H9 (cell line): ENCODE results near the gene SPRN. TPM values are rescaled to one million over a fixed set of nuclear protein-coding genes. Genes with fewer than 3 reads are reported as not detected.

Source experiments
- DNase-seq: peaks from one replicate; pipeline ENCODE4 v3.0.0-alpha.2; 2017
- H2AFZ ChIP-seq: one replicate; pipeline ENCODE4 v1.6.1; 2013; ENCODE audit warnings: mild to moderate bottlenecking, low read length, control low read depth, moderate library complexity
- H2AK5ac ChIP-seq: 2 replicates; pipeline ENCODE4 v1.6.1; 2013; ENCODE audit warnings: low read length, control low read depth, mixed read lengths; ENCODE audit not compliant: insufficient read length
- H2BK120ac ChIP-seq: one replicate; pipeline ENCODE4 v1.6.1; 2013; ENCODE audit warnings: low read depth, mild to moderate bottlenecking, low read length, control low read depth, inconsistent platforms; ENCODE audit not compliant: poor library complexity, severe bottlenecking
- H2BK12ac ChIP-seq: 2 replicates; pipeline ENCODE4 v1.6.1; 2013; ENCODE audit warnings: low read length, control low read depth, mixed read lengths, low read depth; ENCODE audit not compliant: insufficient read length
- H2BK15ac ChIP-seq: 2 replicates; pipeline ENCODE4 v1.6.1; 2013; ENCODE audit warnings: low read depth, low read length, control low read depth
- H2BK20ac ChIP-seq: one replicate; pipeline ENCODE4 v1.6.1; 2013; ENCODE audit warnings: low read depth, mild to moderate bottlenecking, low read length, control low read depth, inconsistent platforms; ENCODE audit not compliant: poor library complexity, severe bottlenecking
- H2BK5ac ChIP-seq: 2 replicates; pipeline ENCODE4 v1.6.1; 2013; ENCODE audit warnings: low read length, control low read depth, mixed read lengths; ENCODE audit not compliant: insufficient read length
- H3K14ac ChIP-seq: 2 replicates; pipeline ENCODE4 v1.6.1; 2013; ENCODE audit warnings: low read length, control low read depth; ENCODE audit not compliant: insufficient read depth
- H3K18ac ChIP-seq: 2 replicates; pipeline ENCODE4 v1.6.1; 2013; ENCODE audit warnings: low read depth, mild to moderate bottlenecking, mixed read lengths, low read length, control low read depth; ENCODE audit not compliant: insufficient read length
- H3K23ac ChIP-seq: 2 replicates; pipeline ENCODE4 v1.6.1; 2013; ENCODE audit warnings: low read length, control low read depth, mixed read lengths, low read depth; ENCODE audit not compliant: insufficient read length
- H3K23me2 ChIP-seq: 2 replicates; pipeline ENCODE4 v1.6.1; 2013; ENCODE audit warnings: low read depth, mild to moderate bottlenecking, mixed read lengths, low read length, control low read depth; ENCODE audit not compliant: insufficient read length, poor library complexity, severe bottlenecking
- H3K27ac ChIP-seq: 2 replicates; pipeline ENCODE4 v1.5.1; 2013; ENCODE audit warnings: low read length, control low read depth, mixed read lengths, low read depth; ENCODE audit not compliant: insufficient read length
- H3K27me3 ChIP-seq: 2 replicates; pipeline ENCODE4 v1.6.1; 2013; ENCODE audit warnings: low read length, control low read depth, inconsistent platforms; ENCODE audit not compliant: insufficient read depth
- H3K4ac ChIP-seq: 2 replicates; pipeline ENCODE4 v1.6.1; 2013; ENCODE audit warnings: low read depth, mild to moderate bottlenecking, control low read depth, inconsistent platforms, low read length, moderate library complexity
- H3K4me1 ChIP-seq: 2 replicates; pipeline ENCODE4 v1.6.1; 2013; ENCODE audit warnings: low read length, control low read depth, inconsistent platforms; ENCODE audit not compliant: insufficient read depth
- H3K4me2 ChIP-seq: 2 replicates; pipeline ENCODE4 v1.6.1; 2013; ENCODE audit warnings: low read length, control low read depth, mixed read lengths; ENCODE audit not compliant: insufficient read length, insufficient read depth
- H3K56ac ChIP-seq: 2 replicates; pipeline ENCODE4 v1.6.1; 2013; ENCODE audit warnings: low read depth, mild to moderate bottlenecking, mixed read lengths, low read length, control low read depth; ENCODE audit not compliant: insufficient read length
- H3K79me1 ChIP-seq: 2 replicates; pipeline ENCODE4 v1.6.1; 2013; ENCODE audit warnings: low read depth, mild to moderate bottlenecking, moderate library complexity, low read length, control low read depth, inconsistent platforms; ENCODE audit not compliant: insufficient read depth, poor library complexity, severe bottlenecking
- H3K79me2 ChIP-seq: 2 replicates; pipeline ENCODE4 v1.6.1; 2013; ENCODE audit warnings: low read length, control low read depth, inconsistent platforms; ENCODE audit not compliant: insufficient read depth
- H3K9ac ChIP-seq: 2 replicates; pipeline ENCODE4 v1.6.1; 2013; ENCODE audit warnings: low read length, control low read depth, mixed read lengths; ENCODE audit not compliant: insufficient read length; ENCODE audit errors: extremely low read depth
- H3K9me3 ChIP-seq: one replicate; pipeline ENCODE4 v1.6.1; 2013; ENCODE audit warnings: low read depth, low read length, inconsistent platforms; ENCODE audit not compliant: control insufficient read depth
- H3T11ph ChIP-seq: one replicate; pipeline ENCODE4 v1.6.1; 2013; ENCODE audit warnings: mild to moderate bottlenecking, low read length, control low read depth, inconsistent platforms
- H4K20me1 ChIP-seq: one replicate; pipeline ENCODE4 v1.6.1; 2013; ENCODE audit not compliant: control insufficient read depth, insufficient read length, insufficient read depth
- H4K5ac ChIP-seq: 2 replicates; pipeline ENCODE4 v1.6.1; 2013; ENCODE audit warnings: low read depth, mild to moderate bottlenecking, mixed read lengths, low read length, control low read depth; ENCODE audit not compliant: insufficient read length
- H4K8ac ChIP-seq: replicated peaks from 2 replicates; pipeline ENCODE4 v1.6.1; 2013; ENCODE audit warnings: low read length, control low read depth, mixed read lengths, low read depth; ENCODE audit not compliant: insufficient read length
- H4K91ac ChIP-seq: 2 replicates; pipeline ENCODE4 v1.6.1; 2013; ENCODE audit warnings: low read depth, mild to moderate bottlenecking, moderate library complexity, mixed read lengths, low read length, control low read depth; ENCODE audit not compliant: insufficient read length
- H3K27ac Mint-ChIP-seq, 3 experiments: 2 replicates in 2 of 3; 3 replicates in 1 of 3; pipeline ENCODE4 v1.8.0; 2020 to 2021; ENCODE audit warnings: mixed read lengths in 3 of 3, mild to moderate bottlenecking in 1 of 3, moderate library complexity in 1 of 3
- H3K27me3 Mint-ChIP-seq: 2 replicates; pipeline ENCODE4 v1.8.0; 2021; ENCODE audit warnings: low read depth, mild to moderate bottlenecking, moderate library complexity, mixed read lengths
- H3K36me3 Mint-ChIP-seq, 3 experiments: 2 replicates in 2 of 3; 3 replicates in 1 of 3; pipeline ENCODE4 v1.8.0; 2020 to 2021; ENCODE audit warnings: low read depth in 3 of 3, mixed read lengths in 3 of 3; ENCODE audit not compliant: insufficient read depth in 1 of 3
- H3K4me1 Mint-ChIP-seq, 2 experiments: 2 replicates each; pipeline ENCODE4 v1.8.0; 2020; ENCODE audit warnings: mixed read lengths in 2 of 2
- H3K4me3 Mint-ChIP-seq, 2 experiments: 2 replicates in 1 of 2; 3 replicates in 1 of 2; pipeline ENCODE4 v1.8.0; 2020 to 2021; ENCODE audit warnings: mild to moderate bottlenecking in 2 of 2, mixed read lengths in 2 of 2, moderate library complexity in 1 of 2
- H3K9me3 Mint-ChIP-seq, 2 experiments: 2 replicates in 1 of 2; 3 replicates in 1 of 2; pipeline ENCODE4 v1.8.0; 2020; ENCODE audit warnings: mild to moderate bottlenecking in 2 of 2, mixed read lengths in 2 of 2, moderate library complexity in 1 of 2
- WGBS: extraction: QIAGEN DNeasy Blood & Tissue Kit; methylation state at CpG from one replicate; pipeline ENCODE4 v1.1.7; 2013; ENCODE audit warnings: missing lambda C conversion rate, low lambda C conversion rate, mixed read lengths; ENCODE audit not compliant: insufficient read length; ENCODE audit errors: extremely low coverage; 5-methylcytosine and 5-hydroxymethylcytosine counted together
- total RNA-seq: library from RNA; stranded (reverse); gene quantifications from 2 replicates; pipeline ENCODE4 v1.2.1, GENCODE V29; 2021
- TF ChIP-seq, protein P1 (sequence below): fragments of 200-600 bp; sonication (generic); conservative IDR thresholded peaks from 3 replicates; pipeline ENCODE4 v1.8.0; 2021; ENCODE audit warnings: antibody characterized with exemption, mild to moderate bottlenecking

SPRN gene
- total RNA-seq, 1 experiment from 2014 or later, result 0.42 TPM

DNA sequence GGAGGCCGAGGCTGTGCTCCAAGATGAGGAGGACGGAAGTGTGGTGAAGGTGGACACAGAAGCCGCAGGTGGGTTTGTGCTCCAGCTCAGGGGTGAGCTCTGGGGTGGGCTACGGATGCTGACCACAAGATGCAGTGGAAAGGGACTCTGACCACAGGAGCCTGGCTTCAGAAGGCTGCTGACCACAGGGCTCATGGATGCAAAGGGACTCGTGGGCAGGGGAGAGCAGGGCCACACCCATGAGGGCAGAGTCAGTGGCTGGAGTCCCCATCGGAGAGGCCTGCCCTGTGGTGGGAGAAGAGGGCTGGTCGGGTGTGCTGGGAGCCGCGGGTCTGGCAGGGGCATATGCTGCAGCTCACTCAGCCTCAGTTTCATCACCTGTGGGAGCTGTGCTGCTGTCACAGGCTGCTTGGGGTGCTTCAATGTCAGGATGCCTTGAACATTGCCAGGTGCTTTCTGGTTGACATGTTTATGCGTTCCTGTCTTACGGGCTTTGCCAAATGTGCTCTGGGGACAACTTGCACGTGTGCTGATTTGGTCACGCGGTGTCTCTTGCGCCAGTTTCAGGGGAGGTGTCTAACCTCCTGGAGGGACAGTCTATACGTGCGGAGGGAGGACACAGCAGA lies 43.0 kb upstream of the SPRN start:
- H4K8ac ChIP-seq, result no peak overlapping the region
- WGBS, result no CpG with 5 or more reads among the region's 17 CpGs
- no peaks in the 10 kb centered on the region for H4K20me1 ChIP-seq
- no peak overlapping the region for H3K14ac ChIP-seq
- no peak overlapping the region for H3T11ph ChIP-seq
- H4K5ac ChIP-seq, result no peak overlapping the region
- no peaks in the 10 kb centered on the region for H3K27me3 ChIP-seq
- Mint-ChIP-seq H3K4me3 (no peak overlapping the region), H3K27ac (no peak overlapping the region), H3K36me3 (peaks cover 9 to 26% (median 15%) of the 10 kb centered on the region in 3 experiments; a peak in 6 of 7 replicates), H3K27me3 (peaks cover 4% of the 10 kb centered on the region), H3K4me1 (no peaks in the 10 kb centered on the region), H3K9me3 (peaks cover 86 to 92% of the 10 kb centered on the region in 2 experiments)
- no peak overlapping the region for H3K4me2 ChIP-seq
- no peak overlapping the region for H2BK120ac ChIP-seq
- no peak overlapping the region for H3K9ac ChIP-seq
- H3K27ac ChIP-seq, result no peak overlapping the region
- H2BK12ac ChIP-seq, result no peak overlapping the region
- H3K4ac ChIP-seq, result no peak overlapping the region
- H2AK5ac ChIP-seq, result no peak overlapping the region
- no peak overlapping the region for H2BK20ac ChIP-seq
- H3K79me2 ChIP-seq, result no peaks in the 10 kb centered on the region
- no peaks in the 10 kb centered on the region for H3K23me2 ChIP-seq
- H2BK15ac ChIP-seq, result no peak overlapping the region
- no peak overlapping the region for H2AFZ ChIP-seq
- no peaks in the 10 kb centered on the region for H3K4me1 ChIP-seq
- no peak overlapping the region for H3K23ac ChIP-seq
- no peak overlapping the region for H3K56ac ChIP-seq
- H3K79me1 ChIP-seq, result no peaks in the 10 kb centered on the region
- H3K9me3 ChIP-seq, result peaks cover 86% of the 10 kb centered on the region
- no peak overlapping the region for H3K18ac ChIP-seq
- TF ChIP-seq, protein P1, sequence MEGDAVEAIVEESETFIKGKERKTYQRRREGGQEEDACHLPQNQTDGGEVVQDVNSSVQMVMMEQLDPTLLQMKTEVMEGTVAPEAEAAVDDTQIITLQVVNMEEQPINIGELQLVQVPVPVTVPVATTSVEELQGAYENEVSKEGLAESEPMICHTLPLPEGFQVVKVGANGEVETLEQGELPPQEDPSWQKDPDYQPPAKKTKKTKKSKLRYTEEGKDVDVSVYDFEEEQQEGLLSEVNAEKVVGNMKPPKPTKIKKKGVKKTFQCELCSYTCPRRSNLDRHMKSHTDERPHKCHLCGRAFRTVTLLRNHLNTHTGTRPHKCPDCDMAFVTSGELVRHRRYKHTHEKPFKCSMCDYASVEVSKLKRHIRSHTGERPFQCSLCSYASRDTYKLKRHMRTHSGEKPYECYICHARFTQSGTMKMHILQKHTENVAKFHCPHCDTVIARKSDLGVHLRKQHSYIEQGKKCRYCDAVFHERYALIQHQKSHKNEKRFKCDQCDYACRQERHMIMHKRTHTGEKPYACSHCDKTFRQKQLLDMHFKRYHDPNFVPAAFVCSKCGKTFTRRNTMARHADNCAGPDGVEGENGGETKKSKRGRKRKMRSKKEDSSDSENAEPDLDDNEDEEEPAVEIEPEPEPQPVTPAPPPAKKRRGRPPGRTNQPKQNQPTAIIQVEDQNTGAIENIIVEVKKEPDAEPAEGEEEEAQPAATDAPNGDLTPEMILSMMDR, result no peak
- no peak overlapping the region for H4K91ac ChIP-seq
- no peak for DNase-seq
- no peak overlapping the region for H2BK5ac ChIP-seq
